Measurements from ENCODE around the gene CARMIL3. TPM values are rescaled to one million over a fixed set of nuclear protein-coding genes. Genes with fewer than 3 reads are reported as not detected.

The CARMIL3 gene, protein sequence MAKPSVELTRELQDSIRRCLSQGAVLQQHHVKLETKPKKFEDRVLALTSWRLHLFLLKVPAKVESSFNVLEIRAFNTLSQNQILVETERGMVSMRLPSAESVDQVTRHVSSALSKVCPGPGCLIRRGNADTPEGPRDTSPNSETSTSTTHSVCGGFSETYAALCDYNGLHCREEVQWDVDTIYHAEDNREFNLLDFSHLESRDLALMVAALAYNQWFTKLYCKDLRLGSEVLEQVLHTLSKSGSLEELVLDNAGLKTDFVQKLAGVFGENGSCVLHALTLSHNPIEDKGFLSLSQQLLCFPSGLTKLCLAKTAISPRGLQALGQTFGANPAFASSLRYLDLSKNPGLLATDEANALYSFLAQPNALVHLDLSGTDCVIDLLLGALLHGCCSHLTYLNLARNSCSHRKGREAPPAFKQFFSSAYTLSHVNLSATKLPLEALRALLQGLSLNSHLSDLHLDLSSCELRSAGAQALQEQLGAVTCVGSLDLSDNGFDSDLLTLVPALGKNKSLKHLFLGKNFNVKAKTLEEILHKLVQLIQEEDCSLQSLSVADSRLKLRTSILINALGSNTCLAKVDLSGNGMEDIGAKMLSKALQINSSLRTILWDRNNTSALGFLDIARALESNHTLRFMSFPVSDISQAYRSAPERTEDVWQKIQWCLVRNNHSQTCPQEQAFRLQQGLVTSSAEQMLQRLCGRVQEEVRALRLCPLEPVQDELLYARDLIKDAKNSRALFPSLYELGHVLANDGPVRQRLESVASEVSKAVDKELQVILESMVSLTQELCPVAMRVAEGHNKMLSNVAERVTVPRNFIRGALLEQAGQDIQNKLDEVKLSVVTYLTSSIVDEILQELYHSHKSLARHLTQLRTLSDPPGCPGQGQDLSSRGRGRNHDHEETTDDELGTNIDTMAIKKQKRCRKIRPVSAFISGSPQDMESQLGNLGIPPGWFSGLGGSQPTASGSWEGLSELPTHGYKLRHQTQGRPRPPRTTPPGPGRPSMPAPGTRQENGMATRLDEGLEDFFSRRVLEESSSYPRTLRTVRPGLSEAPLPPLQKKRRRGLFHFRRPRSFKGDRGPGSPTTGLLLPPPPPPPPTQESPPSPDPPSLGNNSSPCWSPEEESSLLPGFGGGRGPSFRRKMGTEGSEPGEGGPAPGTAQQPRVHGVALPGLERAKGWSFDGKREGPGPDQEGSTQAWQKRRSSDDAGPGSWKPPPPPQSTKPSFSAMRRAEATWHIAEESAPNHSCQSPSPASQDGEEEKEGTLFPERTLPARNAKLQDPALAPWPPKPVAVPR (N-terminal part only)
- total RNA-seq = not detected in 2 replicates

DNA sequence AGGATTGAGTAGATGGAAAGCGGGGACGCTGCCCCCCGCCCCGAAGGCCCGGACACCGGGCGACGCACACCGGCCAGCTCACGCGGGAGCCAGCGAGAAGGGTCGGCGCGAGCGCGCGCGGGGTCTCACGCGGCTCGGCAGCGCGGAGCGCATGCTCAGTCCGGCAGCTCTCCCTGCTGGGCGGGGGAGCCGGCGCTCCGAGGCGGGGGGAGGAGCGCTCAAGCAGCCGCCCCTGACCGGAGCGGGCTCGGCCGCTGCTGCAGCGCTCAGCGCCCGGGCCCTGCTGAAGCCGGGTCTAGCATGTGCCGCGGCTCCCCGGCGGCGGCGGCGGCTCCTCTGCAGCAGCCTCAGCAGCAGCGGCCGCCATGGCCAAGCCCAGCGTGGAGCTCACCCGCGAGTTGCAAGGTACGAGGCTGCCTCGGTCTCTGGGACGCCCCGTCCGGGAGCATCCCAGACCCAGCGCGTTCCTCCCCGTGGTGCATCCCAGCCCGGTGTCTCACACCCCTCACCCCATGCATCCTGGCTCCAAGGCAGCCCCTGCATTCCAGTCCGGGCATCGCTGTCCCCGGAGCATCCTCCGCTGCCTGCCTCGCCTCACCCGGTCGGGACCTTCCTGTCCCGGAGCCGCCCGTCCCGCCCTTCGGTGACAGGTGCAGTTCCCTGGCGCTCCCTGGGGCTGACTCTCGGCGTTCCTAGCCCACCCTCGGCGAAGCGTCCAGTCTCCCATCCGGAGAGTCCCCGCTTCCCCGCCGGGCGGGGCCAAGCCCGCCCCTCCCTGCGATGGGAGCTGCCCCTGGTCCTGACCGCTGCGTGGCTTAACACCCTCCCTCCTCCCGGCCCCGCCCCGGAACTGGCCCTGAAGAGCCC lies at the start of gene CARMIL3:
Gene CARMIL3, plus strand, starts transcription at position 221 of the 867 bp plus-strand sequence. Its CDS starts 145 bp downstream, at position 366.

DNA sequence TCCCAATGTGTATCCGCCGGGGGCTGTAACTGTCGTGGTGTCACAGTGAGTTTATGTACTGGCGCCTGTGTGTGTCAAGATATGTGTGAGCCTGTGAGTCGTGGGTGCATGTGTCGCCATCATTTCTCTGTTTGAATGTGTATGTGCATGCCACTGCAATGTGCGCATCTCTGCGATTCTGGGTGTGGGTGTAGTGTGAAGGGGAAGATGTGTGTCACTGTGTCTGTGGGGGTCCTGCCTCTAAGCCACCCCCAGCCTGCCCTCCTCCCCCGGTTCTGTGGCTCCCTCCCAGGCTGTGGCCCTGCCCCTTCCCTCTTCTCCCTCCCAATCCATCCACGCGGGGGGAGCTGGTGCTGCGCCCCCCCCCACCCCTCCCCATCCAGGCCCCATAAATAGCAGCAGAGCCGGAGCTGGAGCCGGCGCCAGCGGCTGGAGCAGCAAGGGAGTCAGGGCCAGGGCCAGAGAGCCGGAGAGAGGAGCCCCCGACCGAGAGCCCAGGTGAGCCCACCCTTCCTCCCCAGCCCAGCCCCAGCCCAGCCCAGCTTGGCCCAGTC lies 19.4 kb downstream of the CARMIL3 start, which contains the start of gene CPNE6:
Gene CPNE6, plus strand, starts transcription at position 419 of the 554 bp plus-strand sequence. CDS start 1,375 bp downstream, outside the sequence.

DNA sequence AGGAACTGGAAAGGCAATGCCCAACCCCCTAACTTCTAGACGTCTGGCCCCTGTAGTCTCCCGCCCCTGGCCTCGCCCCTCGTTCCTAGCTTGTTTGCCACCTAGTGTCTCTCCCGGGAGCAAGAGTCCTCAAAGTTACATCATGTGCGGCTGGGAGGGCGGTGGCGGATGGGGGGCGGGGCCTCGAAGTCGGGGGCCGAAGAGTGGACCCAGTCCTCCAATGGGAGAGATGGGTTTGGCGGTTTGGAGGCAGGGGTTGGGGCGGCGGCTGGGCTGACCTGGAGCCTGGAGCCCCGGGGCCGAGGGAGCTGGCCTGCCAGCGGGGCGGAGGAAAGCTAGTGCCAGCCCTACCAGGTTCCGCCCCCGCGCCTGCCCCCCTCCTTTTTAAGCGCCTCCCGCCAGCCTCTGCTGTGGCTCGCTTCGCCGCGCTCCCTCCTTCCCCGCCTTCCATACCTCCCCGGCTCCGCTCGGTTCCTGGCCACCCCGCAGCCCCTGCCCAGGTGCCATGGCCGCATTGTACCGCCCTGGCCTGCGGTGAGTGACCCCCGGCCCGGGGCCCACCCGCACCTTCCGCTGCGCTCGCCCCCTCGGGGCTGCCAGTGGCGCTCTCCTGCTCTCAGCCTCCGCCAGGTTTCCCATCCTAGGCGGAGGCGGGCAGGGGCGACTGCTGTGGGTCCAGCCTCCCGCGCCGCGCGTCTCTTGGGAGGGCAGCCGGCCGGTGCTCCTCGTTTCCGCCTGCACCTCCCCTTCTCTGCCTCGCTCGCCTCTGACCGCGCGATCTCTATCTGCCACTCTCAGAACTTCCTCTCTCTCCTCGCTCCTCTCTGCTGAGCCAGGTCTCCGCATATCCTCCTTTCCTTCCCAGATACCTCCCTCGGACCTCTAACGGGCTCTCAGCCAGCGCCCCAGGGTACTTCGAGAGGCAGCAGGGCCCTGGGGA lies 42.4 kb downstream of the CARMIL3 start, which contains the start of gene PCK2:
Gene PCK2, plus strand, starts transcription at position 411 of the 940 bp plus-strand sequence. Its CDS starts 95 bp downstream, at position 506.

DNA sequence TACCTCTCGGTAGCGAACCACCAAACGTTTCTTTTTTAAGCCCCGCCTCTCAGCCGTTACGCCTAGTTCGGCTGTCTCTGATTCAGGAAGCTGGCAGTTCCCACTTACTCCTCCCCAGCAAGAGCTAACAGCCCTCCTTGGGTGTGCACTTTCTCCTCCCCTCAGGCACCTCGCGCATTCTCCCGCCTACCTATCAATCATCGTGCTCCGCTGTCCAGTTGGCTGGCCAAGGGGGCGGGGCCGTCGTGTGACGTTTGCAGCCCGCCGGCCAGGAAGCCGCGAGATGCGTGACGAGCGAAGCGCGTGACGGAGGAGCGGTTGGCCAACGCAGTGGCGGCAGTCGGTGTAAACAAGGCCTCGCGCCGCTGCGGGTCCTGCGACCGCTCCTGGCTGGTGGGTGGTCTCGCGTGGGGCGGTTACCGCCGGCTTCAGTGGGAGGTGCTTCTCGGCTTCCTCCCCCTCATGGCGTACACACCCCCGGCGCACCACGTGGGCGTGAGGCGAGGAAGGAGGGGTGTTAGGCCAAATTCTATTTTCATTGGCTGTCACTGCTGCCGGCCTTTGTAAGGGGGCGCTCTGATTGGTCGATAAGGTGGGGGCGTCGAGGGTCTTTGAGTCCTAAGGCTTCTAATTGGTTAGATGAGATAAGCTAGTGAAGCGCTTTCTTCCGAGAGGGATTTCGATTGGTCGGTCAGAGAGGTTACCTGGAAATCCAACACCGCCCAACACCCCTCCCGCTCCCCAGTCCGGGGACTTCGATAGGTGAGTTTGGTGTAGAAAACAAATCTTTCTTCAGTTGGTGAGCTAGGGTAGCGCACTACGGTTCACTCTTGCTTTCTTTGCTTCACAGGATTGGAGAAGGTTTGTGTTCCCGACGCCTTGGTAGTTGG lies 63.0 kb downstream of the CARMIL3 start, which contains the start of the genes DCAF11 and NRL:
Gene DCAF11, plus strand, starts transcription at position 246 of the 890 bp plus-strand sequence. CDS start 818 bp downstream, outside the sequence.
Gene NRL, minus strand, starts transcription at position 418 of the 890 bp plus-strand sequence. CDS start 32,101 bp downstream, outside the sequence.

Other genes with a start within 250 kb of the CARMIL3 start
- 50.2 and 51.3 TPM in 2 replicates for gene DHRS4, start 98.2 kb upstream of the CARMIL3 start, total RNA-seq
- gene DHRS4L2, start 63.1 kb upstream of the CARMIL3 start, total RNA-seq = 6.5 and 14.9 TPM in 2 replicates
- not detected in 2 replicates for gene CPNE6, start 19.6 kb downstream of the CARMIL3 start, total RNA-seq
- 10.4 and 21.4 TPM in 2 replicates for gene PCK2, start 42.3 kb downstream of the CARMIL3 start, total RNA-seq
- gene DCAF11, start 62.8 kb downstream of the CARMIL3 start, total RNA-seq = 43.5 and 91.6 TPM in 2 replicates
- gene NRL, start 62.9 kb downstream of the CARMIL3 start, total RNA-seq = 0.32 and 0.76 TPM in 2 replicates
- gene FITM1, start 78.7 kb downstream of the CARMIL3 start, total RNA-seq = under 0.01 TPM in 1 of 2 replicates, not detected in the other
- gene PSME1, start 84.2 kb downstream of the CARMIL3 start, total RNA-seq = 105 and 223 TPM in 2 replicates
- gene EMC9, start 89.6 kb downstream of the CARMIL3 start, total RNA-seq = 30.5 and 34.3 TPM in 2 replicates
- gene PSME2, start 94.6 kb downstream of the CARMIL3 start, total RNA-seq = 88.0 and 158 TPM in 2 replicates
- gene RNF31, start 95.5 kb downstream of the CARMIL3 start, total RNA-seq = 37.4 and 47.7 TPM in 2 replicates
- 36.4 and 131 TPM in 2 replicates for gene IRF9, start 109.3 kb downstream of the CARMIL3 start, total RNA-seq
- 2.6 and 13.4 TPM in 2 replicates for gene REC8, start 120.1 kb downstream of the CARMIL3 start, total RNA-seq
- 33.1 and 43.2 TPM in 2 replicates for gene IPO4, start 136.8 kb downstream of the CARMIL3 start, total RNA-seq
- 48.7 and 71.6 TPM in 2 replicates for gene TM9SF1, start 143.4 kb downstream of the CARMIL3 start, total RNA-seq
- gene TSSK4, start 153.7 kb downstream of the CARMIL3 start, total RNA-seq = not detected in 2 replicates
- gene CHMP4A, start 161.5 kb downstream of the CARMIL3 start, total RNA-seq = 28.3 and 54.1 TPM in 2 replicates
- gene MDP1, start 164.1 kb downstream of the CARMIL3 start, total RNA-seq = 16.9 and 28.1 TPM in 2 replicates
- 201 and 492 TPM in 2 replicates for gene NEDD8, start 180.4 kb downstream of the CARMIL3 start, total RNA-seq
- gene GMPR2, start 180.9 kb downstream of the CARMIL3 start, total RNA-seq = 81.2 and 135 TPM in 2 replicates
- gene TINF2, start 190.6 kb downstream of the CARMIL3 start, total RNA-seq = 58.2 and 60.7 TPM in 2 replicates
- gene TGM1, start 211.2 kb downstream of the CARMIL3 start, total RNA-seq = 0.65 and 0.91 TPM in 2 replicates
- 13.2 and 27.3 TPM in 2 replicates for gene RABGGTA, start 219.6 kb downstream of the CARMIL3 start, total RNA-seq
- gene DHRS1, start 247.8 kb downstream of the CARMIL3 start, total RNA-seq = 3.6 and 19.0 TPM in 2 replicates
- gene NOP9, start 247.8 kb downstream of the CARMIL3 start, total RNA-seq = 22.4 and 26.6 TPM in 2 replicates

Measured in epithelial cell of umbilical artery (primary cell).